AML-193 (cell line): ENCODE measurements around the gene PFKFB2.
"Not testable (repeated sequence)": the region's sequence is repeated elsewhere in the genome, so short reads cannot be mapped to it uniquely, and the experiment has no call there.

Experiments used
- DNase-seq, 2 experiments: peaks; one replicate each; lab custom pipeline; 2025; lab: John Stamatoyannopoulos, UW

The PFKFB2 gene

GRCh38 chr1:207039380-207040180, 13.5 kb upstream of the PFKFB2 start:
- DNase-seq, result no peak

- no peak for DNase-seq
Observed at GRCh38 chr1:207040181-207040533, 12.9 kb upstream of the PFKFB2 start.

GRCh38 chr1:207041397-207041796, 11.7 kb upstream of the PFKFB2 start:
- DNase-seq, result not testable (repeated sequence)

DNA sequence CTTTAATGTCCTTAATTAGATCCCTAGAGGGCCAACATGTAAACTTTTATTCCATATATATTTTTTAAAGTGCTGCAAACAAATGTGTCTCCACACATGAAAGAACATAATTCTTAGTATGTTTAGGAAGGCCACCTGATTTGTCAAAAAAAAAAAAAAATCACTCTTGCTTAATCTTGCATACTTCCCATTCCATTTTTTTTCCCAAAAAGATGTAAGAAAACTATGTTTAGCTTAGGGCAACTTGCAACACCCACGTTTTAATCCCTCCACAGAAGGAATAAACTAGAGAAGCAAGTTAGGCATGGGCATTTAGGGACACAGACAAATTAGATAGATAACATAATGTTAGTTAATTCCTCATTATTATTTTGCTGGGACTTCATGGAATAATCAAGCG, 7.6 kb upstream of the PFKFB2 start:
- DNase-seq, result no peak

DNA sequence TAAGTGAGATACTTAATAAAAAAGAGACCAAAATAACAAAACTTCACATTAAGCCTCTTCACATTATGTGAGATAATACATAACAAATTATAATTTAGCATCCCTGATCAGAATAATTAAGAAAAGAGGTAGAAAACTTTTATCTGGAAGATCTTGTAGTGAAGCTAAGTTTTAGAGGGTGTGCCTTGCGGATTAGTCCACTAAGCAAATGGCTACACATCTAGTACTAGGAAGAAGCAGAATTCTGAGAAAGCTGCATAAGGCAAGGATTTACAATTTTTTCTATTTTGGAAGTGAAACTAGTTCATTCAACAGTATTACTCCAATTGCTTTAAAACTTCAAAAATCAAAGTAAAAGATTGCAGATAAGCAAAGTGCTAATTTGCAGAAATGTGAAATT, 5.6 kb upstream of the PFKFB2 start:
- DNase-seq, result no peak

DNA sequence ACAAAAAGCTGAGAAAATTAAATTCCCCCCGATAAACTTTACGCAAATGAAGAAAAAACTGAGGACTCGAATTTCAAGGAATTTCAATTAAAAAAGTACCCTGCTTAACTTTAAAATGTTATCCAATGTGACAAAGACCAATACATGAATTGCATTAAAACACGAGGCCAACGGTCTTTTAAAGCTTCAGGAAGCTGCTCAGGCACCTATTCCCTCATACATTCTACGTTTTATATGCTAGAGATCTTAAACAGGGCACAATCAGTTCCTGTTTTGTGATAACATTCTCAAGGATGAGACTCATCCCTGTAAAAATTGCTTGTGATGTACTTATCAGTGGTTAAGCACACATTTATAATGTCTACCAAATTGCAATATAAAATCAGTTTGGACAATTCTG, 5.0 kb upstream of the PFKFB2 start:
- DNase-seq, result no peak

- DNase-seq, result no peak
Observed at GRCh38 chr1:207049054-207049453, 4.0 kb upstream of the PFKFB2 start.

DNA sequence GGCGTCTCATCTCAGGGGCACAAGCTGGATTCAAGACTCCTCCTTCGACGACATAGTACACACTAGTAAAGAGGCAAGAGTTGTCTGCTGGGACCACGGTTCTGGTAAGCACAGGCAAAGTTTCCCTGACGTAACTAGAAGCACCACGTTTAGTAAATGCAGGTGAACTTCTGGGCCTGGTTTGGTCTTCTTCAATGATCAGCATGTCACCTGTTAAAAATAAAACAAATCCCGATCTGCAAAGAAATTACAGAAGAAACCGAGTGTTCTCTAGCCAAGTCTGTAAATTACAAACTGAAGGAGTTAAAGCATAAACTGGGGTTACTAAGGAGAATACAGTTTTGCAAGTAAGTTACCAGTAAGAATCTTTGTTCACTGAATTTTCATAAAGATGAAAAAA, 3.6 kb upstream of the PFKFB2 start:
- no peak for DNase-seq

DNA sequence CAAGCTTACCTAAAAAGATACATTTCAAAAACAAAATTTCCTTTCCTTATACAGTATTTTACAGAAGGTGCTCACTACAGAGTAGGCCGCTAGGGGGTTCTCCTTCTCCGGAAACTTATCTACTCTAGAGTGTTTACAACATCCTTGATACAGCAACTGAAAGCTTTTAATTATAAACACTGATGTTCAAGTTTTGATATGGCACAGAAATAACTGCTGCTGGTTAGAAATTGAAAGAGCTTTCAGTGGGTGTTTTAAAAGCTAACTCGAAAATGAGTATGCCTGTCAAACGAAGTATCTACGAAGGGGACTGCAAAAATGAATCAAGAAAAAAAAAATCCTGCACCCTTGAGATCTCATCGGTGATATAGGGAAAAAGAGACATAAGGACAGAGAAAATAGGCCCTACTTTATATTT, 3.1 kb upstream of the PFKFB2 start:
- peak; percentile 69 to 78 for DNase-seq

DNA sequence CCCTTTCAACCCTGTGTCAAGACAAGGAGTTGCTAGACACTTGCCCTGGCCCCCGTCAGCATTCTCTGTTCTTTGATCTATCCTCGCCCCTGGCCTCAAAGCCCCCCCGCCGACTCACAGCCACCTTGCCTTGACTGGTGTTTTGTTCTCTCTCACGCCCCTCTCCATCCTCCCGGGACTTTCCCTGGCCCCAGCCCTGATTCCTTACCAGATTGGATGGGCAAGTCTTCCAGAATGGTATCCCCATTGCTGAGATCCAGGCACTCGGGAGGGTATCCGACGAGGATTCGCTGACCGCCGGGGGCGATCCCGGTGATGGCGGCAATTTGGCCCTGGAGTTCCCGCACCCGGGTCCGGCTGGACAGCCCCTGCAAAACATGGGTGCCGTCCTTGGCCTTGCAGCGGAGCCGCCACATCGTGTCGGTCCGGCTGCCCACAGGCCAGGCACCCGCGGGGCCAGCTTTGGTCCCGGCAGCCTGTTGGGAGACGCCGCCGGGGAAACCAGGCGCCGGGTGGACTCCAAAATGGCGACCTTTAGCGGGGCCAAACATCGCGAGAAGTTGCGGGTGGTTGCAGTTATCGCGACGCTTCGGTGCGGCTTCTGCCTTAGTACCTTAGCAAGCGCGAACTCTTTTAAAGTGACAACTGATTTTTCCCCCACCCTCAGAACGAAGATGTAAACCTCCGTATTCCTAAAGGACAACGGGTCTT, 2.4 kb upstream of the PFKFB2 start:
- DNase-seq, result peak; percentile 67 to 75

GRCh38 chr1:207051191-207051943, 1.7 kb upstream of the PFKFB2 start, which contains the start of gene YOD1:
TSS of gene YOD1 (minus strand) at chr1:207051208. CDS start at chr1:207051030, 178 bp downstream.
- DNase-seq, result no peak

DNA sequence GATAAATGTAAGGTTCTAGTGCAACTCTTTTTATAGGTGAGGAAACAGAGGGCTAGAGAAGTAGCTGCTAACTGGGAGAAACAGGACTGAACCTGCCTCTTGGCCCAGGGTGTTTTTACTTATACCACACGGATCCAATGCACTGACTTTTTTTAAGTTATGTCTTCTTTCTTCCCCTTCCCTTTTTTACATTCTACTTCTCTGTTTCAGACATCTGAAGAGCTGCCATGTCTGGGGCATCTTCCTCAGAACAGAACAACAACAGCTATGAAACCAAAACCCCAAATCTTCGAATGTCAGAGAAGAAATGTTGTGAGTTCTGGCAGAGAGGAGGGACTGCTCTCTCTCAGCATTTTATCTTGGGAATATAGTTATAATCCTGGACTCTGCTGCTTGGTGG, 1.4 kb downstream of the PFKFB2 start:
- peak; percentile 5 to 16 for DNase-seq

DNA sequence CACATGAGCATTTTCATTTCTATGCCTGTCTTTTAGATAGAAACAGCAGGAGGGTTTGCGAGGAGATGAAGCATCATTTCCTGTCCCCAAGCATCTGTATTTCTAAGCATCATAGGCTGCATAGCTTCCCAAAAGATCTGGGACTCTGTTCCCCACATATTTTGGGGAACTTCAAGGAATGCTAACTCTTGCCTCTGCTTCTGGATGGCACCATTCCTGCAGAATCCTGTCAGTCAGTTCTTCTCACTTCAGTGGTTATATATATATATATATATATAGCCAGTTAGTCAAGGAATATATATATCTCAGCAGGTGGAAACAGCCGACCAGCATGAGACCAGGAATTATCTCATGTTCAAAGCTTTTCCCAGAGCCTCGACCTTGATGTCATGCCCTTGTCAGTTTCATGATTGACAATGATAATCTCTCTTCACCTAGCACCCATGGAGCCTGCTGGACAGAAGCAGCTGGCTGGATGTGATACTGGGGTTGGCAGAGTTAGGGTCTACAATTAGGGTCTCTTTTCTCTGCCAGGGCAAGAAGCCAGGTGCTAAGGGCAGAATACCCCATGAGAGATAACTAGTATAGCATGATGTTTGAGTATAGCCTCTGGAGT, 2.4 kb downstream of the PFKFB2 start:
- no peak for DNase-seq

GRCh38 chr1:207056673-207057072, 3.6 kb downstream of the PFKFB2 start:
- no peak for DNase-seq

- no peak for DNase-seq
Observed at GRCh38 chr1:207058252-207058651, 5.2 kb downstream of the PFKFB2 start.

GRCh38 chr1:207058878-207059867, 6.1 kb downstream of the PFKFB2 start:
- no peak for DNase-seq

GRCh38 chr1:207059881-207060280, 6.8 kb downstream of the PFKFB2 start:
- no peak for DNase-seq

DNA sequence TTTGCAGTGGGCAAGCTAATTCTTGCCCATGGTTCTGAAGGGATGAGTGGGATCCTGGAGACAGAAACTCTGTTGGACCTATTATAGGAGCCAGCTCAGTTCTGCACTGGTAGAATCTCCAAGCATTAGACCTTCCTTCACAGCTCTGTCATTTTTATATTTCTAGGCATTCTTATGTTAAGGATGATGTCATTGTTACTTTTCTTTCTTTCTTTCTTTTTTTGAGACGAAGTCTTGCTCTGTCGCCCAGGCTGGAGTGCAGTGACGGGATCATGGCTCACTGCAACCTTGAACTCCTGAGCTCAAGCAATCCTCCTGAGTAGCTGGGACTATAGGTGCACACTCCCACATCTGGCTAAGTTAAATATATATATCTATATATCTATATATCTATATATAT, 7.5 kb downstream of the PFKFB2 start:
- no peak for DNase-seq

DNA sequence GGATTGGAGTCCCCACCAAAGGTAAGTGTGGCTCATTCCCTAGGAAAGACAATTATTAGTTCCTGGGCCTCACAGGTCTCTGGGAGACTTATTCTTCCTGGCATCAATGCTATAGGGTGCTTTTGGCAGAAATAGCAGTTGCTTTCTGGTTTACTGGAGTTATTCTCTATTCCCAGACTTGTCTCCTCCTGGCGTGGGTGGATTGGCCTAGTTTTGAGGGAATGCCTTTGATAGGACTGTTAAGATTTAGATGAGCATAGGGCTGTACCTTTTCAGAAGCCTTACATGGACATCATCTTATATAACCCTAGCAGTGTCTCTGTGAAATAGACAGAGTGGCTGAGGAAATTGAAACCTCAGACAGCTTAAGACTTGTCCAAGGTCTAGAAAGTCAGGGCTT, 9.0 kb downstream of the PFKFB2 start:
- DNase-seq, result no peak

- no peak for DNase-seq
Observed at GRCh38 chr1:207063014-207063413, 9.9 kb downstream of the PFKFB2 start.

GRCh38 chr1:207064561-207064960, 11.5 kb downstream of the PFKFB2 start:
- no peak for DNase-seq
